WI38 (cell line): ENCODE results near the gene BPIFA2.

Experiments used
- H3K4me3 ChIP-seq: 2 replicates; pipeline ENCODE4 v1.5.1; 2011; ENCODE audit warnings: low read depth, mild to moderate bottlenecking, control low read depth, low read length
- TF ChIP-seq, protein P1 (sequence below): IDR thresholded peaks from 2 replicates; pipeline ENCODE4 v1.5.1; 2012; ENCODE audit warnings: low read depth, mild to moderate bottlenecking, control low read depth, low read length

The BPIFA2 gene

DNA sequence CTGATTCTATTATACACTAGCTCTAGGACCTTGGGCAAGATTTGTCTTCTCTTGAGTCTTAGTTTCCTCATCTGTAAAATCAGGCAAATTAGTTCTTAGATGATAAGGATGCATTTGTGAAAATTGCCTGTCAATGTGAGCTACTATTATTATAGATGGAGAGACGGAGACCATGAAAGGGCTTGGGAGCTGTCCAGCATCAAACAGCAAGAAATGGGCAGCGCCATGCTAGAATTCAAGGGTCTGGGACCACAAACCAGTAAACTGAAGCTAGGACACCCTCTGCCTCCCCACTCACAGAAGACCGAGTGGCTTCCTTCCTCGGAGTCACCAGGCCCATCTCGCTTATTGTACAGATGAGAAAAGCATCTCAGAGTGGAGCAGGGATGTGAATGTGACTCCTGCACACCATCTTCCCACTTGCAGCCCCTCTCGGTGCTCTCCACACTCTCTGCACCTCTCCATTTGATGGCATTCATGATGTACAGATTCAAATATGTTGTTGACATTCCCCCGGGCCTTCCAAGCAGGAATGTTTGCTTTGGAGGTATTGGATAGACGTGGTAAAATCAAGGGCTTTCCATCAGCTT is 25.0 kb downstream of the BPIFA2 start:
- TF ChIP-seq, protein P1, sequence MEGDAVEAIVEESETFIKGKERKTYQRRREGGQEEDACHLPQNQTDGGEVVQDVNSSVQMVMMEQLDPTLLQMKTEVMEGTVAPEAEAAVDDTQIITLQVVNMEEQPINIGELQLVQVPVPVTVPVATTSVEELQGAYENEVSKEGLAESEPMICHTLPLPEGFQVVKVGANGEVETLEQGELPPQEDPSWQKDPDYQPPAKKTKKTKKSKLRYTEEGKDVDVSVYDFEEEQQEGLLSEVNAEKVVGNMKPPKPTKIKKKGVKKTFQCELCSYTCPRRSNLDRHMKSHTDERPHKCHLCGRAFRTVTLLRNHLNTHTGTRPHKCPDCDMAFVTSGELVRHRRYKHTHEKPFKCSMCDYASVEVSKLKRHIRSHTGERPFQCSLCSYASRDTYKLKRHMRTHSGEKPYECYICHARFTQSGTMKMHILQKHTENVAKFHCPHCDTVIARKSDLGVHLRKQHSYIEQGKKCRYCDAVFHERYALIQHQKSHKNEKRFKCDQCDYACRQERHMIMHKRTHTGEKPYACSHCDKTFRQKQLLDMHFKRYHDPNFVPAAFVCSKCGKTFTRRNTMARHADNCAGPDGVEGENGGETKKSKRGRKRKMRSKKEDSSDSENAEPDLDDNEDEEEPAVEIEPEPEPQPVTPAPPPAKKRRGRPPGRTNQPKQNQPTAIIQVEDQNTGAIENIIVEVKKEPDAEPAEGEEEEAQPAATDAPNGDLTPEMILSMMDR: no peak

GRCh38 chr20:33199026-33199425 is 31.1 kb downstream of the BPIFA2 start:
- TF ChIP-seq, protein P1: no peak
- no peak overlapping the region for H3K4me3 ChIP-seq

More for the DNA sequence above, 25.0 kb downstream of the BPIFA2 start:
- H3K4me3 ChIP-seq: no peak overlapping the region

DNA sequence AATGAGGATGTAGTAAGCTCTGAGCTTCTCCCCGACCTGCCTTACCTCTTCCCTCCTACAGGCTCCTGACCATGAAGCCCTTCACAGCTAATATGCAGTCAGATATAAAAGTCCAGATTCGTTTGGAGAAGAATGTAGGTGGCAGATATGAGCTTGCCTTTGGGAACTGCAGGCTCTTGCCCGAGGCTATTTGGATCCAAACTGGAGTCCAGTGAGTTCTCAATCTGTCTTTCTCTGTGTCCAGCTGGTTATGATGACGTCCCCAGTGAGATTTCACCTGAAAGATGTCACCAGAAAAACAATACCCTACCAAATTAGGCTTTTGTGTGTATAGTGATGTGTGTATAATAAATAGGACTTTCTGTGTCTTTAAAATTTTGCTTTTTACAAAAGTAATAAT is 34.5 kb downstream of the BPIFA2 start:
- TF ChIP-seq, protein P1: no peak
- no peak overlapping the region for H3K4me3 ChIP-seq

DNA sequence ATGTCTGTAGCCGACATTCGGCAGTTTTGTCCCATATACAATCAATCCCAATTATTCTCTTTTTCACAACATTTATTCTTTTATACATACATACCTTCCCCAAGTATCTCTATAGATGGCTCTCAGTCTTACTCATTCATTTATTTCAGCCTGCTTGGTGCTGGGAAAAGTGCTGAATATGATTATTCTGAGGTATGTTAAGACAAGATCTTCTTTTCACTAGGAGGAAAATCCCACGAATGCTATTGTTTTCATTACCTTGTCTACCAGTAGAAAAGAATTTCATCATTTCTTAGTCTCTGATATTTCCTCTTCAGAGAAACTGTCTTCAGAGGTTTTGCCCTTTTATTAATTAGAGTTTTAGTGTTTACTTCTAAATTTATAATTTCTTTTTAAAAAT is 35.5 kb downstream of the BPIFA2 start:
- TF ChIP-seq, protein P1: no peak
- H3K4me3 ChIP-seq: no peak overlapping the region

GRCh38 chr20:33209789-33210188 is 41.8 kb downstream of the BPIFA2 start:
- no peak overlapping the region for H3K4me3 ChIP-seq
- TF ChIP-seq, protein P1: no peak

- no peak overlapping the region for H3K4me3 ChIP-seq
- TF ChIP-seq, protein P1: no peak
Measured at GRCh38 chr20:33210371-33210770, 42.4 kb downstream of the BPIFA2 start.

- TF ChIP-seq, protein P1: peak; percentile 18; the same call in 1 of the 2 replicates
- H3K4me3 ChIP-seq: no peak overlapping the region
Measured at GRCh38 chr20:33211817-33212424, 44.0 kb downstream of the BPIFA2 start.
